CD4-positive, alpha-beta T cell treated with Interleukin-4 for 1 hour (primary cell): ENCODE measurements around the gene NSD1.

Experiments used
- DNase-seq, 2 donors: peaks; one replicate each; pipeline ENCODE4 v3.0.0-alpha.2; 2020 to 2022

Gene NSD1

GRCh38 chr5:177133096-177133852, at the start of gene NSD1:
NSD1 (plus strand) TSS chr5:177133773; CDS start chr5:177135104, 1,331 bp downstream.
- peak; percentile 93 for DNase-seq

- no peak for DNase-seq
Measured at GRCh38 chr5:177084175-177084574, 49.4 kb upstream of the NSD1 start.

- DNase-seq, result no peak
Measured at GRCh38 chr5:177085985-177086653, 47.5 kb upstream of the NSD1 start.

- peak; percentile 70 to 71 for DNase-seq
Measured at GRCh38 chr5:177086654-177087397, 46.7 kb upstream of the NSD1 start, which contains the start of gene FGFR4. FGFR4 (plus strand) TSS chr5:177086915; CDS start chr5:177089603, 2,688 bp downstream.

- no peak for DNase-seq
Measured at GRCh38 chr5:177087398-177088005, 46.1 kb upstream of the NSD1 start.

GRCh38 chr5:177089127-177089526, 44.4 kb upstream of the NSD1 start:
- DNase-seq, result no peak

GRCh38 chr5:177089825-177090641, 43.5 kb upstream of the NSD1 start:
- no peak for DNase-seq

- no peak for DNase-seq
Measured at GRCh38 chr5:177090813-177091212, 42.8 kb upstream of the NSD1 start.

- no peak for DNase-seq
Measured at GRCh38 chr5:177091232-177091631, 42.3 kb upstream of the NSD1 start.

GRCh38 chr5:177092178-177093081, 41.1 kb upstream of the NSD1 start:
- no peak for DNase-seq

- no peak for DNase-seq
Measured at GRCh38 chr5:177093082-177093712, 40.4 kb upstream of the NSD1 start.

GRCh38 chr5:177093803-177094202, 39.8 kb upstream of the NSD1 start:
- DNase-seq, result no peak

GRCh38 chr5:177094224-177095087, 39.1 kb upstream of the NSD1 start:
- DNase-seq, result no peak

GRCh38 chr5:177095088-177095669, 38.4 kb upstream of the NSD1 start:
- no peak for DNase-seq

- DNase-seq, result no peak
Measured at GRCh38 chr5:177096162-177097015, 37.2 kb upstream of the NSD1 start.

GRCh38 chr5:177097016-177097985, 36.3 kb upstream of the NSD1 start:
- no peak for DNase-seq

- no peak for DNase-seq
Measured at GRCh38 chr5:177098120-177098469, 35.5 kb upstream of the NSD1 start.
